ENCODE measurements around the gene RNASEH2C.
"Not testable (repeated sequence)": the region's sequence is repeated elsewhere in the genome, so short reads cannot be mapped to it uniquely, and the experiment has no call there.

Gene RNASEH2C

DNA sequence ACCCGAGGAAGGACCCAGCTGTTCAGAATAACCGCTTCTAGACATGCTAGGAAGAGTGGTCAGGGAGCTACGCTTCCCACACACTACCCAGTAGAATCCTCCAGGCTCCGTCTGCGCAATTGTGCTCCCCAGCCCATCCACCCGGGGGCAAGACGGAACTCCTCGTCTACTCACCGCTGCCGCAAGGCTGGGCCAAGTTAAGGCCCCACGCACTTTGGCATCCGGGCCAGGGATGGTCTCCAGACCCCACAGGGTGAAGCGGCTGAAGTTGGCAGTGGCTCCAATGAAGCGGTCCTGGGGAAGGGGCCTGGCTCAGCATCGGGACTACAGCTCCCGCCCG, 757 bp downstream of the RNASEH2C start:
- no peak for DNase-seq
- in situ Hi-C loops (cut with HindIII; ENCODE audit: low pct_ligation_motif_present, low pct_unique_long_range_greater_than_20kb, low sequenced_read_pairs): no loop called here

DNA sequence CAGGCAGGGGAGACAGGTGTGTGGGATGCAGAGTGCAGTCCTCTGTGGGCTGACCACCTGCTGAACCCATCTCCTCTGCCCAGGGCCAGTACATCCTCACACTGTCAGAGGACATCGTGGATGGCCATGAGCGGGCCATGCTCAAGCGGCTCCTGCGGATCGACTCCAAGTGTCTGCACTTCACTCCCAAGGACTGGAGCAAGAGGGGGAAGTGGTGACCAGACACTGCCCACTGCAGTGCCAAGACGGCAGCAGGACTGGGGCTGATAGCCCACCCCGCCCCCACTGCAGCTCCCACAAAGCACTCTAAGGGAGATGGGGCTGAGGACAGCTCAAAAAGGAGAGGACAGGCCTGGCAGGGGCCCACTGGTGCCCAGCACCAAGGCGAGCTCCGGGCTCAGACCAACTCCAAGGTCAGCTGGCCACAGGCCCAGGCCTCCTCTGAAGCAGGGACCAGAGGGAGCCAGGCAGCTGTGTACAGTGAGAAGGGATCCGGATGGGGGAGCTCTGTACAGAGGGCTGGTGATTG, 1.6 kb downstream of the RNASEH2C start:
- no peak for DNase-seq
- in situ Hi-C loops (cut with HindIII; ENCODE audit: low pct_ligation_motif_present, low pct_unique_long_range_greater_than_20kb, low sequenced_read_pairs): no loop called here

- in situ Hi-C loops (cut with HindIII; ENCODE audit: low pct_ligation_motif_present, low pct_unique_long_range_greater_than_20kb, low sequenced_read_pairs): no loop called here
- DNase-seq: no peak
Observed at GRCh38 chr11:65718531-65718930, 2.1 kb downstream of the RNASEH2C start.

- in situ Hi-C loops (cut with HindIII; ENCODE audit: low pct_ligation_motif_present, low pct_unique_long_range_greater_than_20kb, low sequenced_read_pairs): no loop called here
- no peak for DNase-seq
Observed at GRCh38 chr11:65717906-65718305, 2.7 kb downstream of the RNASEH2C start.

- DNase-seq: no peak
- in situ Hi-C loops (cut with HindIII; ENCODE audit: low pct_ligation_motif_present, low pct_unique_long_range_greater_than_20kb, low sequenced_read_pairs): no loop called here
Observed at GRCh38 chr11:65716774-65717405, 3.7 kb downstream of the RNASEH2C start.

GRCh38 chr11:65716302-65716701, 4.3 kb downstream of the RNASEH2C start:
- in situ Hi-C loops (cut with HindIII; ENCODE audit: low pct_ligation_motif_present, low pct_unique_long_range_greater_than_20kb, low sequenced_read_pairs): no loop called here

DNA sequence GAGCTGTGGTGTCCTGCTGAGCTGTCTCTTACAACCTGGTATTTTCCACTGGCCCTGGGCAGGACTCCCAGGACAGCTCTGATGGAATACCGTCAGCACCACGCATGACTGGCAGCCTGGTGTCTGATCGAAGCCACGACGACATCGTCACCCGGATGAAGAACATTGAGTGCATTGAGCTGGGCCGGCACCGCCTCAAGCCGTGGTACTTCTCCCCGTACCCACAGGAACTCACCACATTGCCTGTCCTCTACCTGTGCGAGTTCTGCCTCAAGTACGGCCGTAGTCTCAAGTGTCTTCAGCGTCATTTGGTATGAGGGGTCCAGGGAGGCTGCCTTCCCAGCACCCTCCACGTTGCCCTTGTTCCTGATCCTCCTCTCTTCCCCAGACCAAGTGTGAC, 6.2 kb downstream of the RNASEH2C start:
- in situ Hi-C loops (cut with HindIII; ENCODE audit: low pct_ligation_motif_present, low pct_unique_long_range_greater_than_20kb, low sequenced_read_pairs): no loop called here
- DNase-seq: no peak

More at GRCh38 chr11:65716302-65716701, 4.3 kb downstream of the RNASEH2C start:
- no peak for DNase-seq

DNA sequence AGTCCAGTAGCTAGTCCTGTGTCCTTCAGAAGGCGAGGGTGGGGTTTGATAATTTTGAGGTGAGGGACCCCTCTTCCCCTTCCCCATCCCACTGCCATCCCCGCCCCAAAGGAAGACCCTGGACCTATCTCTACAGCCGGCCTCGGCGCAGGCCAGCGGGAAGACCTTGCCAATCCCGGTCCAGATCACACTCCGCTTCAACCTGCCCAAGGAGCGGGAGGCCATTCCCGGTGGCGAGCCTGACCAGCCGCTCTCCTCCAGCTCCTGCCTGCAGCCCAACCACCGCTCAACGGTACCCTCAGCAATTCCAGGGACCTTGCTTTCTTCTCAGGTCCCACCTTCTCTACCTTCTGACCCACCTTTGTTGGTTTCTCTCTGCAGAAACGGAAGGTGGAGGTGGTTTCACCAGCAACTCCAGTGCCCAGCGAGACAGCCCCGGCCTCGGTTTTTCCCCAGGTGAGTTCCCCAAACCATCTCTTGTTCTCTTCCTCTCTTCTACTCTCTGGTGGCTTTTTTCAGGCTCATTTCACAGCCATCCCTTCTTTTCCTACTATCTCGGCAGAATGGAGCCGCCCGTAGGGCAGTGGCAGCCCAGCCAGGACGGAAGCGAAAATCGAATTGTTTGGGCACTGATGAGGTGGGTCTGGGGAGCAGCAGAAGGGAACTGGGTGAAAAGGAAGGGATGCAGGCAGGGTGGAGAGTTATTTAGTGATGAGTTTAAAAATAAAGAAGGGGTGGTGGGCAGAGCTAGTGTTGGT, 7.2 kb downstream of the RNASEH2C start:
- no peak for DNase-seq
- in situ Hi-C loops (cut with HindIII; ENCODE audit: low pct_ligation_motif_present, low pct_unique_long_range_greater_than_20kb, low sequenced_read_pairs): no loop called here

- DNase-seq: no peak
- in situ Hi-C loops (cut with HindIII; ENCODE audit: low pct_ligation_motif_present, low pct_unique_long_range_greater_than_20kb, low sequenced_read_pairs): no loop called here
Observed at GRCh38 chr11:65712633-65713076, 7.9 kb downstream of the RNASEH2C start.

- in situ Hi-C loops (cut with HindIII; ENCODE audit: low pct_ligation_motif_present, low pct_unique_long_range_greater_than_20kb, low sequenced_read_pairs): no loop called here
- peak; percentile 96 for DNase-seq
Observed at GRCh38 chr11:65711785-65712632, 8.6 kb downstream of the RNASEH2C start, which contains the start of gene KAT5. TSS of gene KAT5 (plus strand) at chr11:65712252. CDS start at chr11:65712268, 16 bp downstream.

DNA sequence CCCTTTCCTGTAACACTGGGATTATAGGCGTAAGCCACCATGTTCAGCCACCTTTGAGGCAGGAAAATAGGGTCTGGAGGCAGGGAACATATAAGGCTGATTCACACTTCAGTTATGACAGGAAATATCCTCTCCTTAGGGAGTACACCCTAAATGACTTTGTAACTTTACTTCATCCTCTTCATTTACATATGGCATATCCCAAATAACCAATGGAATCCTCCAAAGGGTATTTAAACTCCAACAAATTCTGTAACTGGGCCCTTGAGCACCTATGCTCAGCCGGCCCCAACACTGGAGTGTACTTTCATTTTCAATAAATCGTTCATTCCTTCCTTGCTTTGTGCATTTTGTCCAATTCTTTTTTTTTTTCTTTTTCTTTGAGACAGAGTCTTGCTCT, 10.2 kb downstream of the RNASEH2C start:
- in situ Hi-C loops (cut with HindIII; ENCODE audit: low pct_ligation_motif_present, low pct_unique_long_range_greater_than_20kb, low sequenced_read_pairs): no loop called here

GRCh38 chr11:65709661-65710060, 10.9 kb downstream of the RNASEH2C start:
- no peak for DNase-seq
- in situ Hi-C loops (cut with HindIII; ENCODE audit: low pct_ligation_motif_present, low pct_unique_long_range_greater_than_20kb, low sequenced_read_pairs): no loop called here

More for the DNA sequence above, 10.2 kb downstream of the RNASEH2C start:
- no peak for DNase-seq

DNA sequence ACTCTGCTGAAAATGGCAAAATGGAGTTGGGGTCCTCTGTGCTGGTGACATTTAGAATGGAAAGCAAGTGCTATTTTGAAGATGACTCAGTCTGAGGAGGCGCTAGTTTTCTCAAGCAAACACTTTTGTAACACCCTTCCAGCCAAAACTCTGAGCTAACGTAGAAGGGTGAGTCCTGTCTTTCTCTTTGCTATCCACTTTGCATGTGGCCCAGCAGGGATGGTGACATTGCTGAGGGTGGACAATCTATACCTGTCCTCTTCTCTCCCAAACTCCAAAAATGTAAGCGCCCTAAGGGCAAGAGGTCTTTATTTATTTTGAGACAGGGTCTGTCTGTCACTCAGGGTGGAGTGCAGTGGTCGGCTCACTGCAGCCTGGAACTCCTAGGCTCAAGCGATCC, 12.1 kb downstream of the RNASEH2C start:
- in situ Hi-C loops (cut with HindIII; ENCODE audit: low pct_ligation_motif_present, low pct_unique_long_range_greater_than_20kb, low sequenced_read_pairs): no loop called here
- no peak for DNase-seq

GRCh38 chr11:65707002-65707401, 13.6 kb downstream of the RNASEH2C start:
- DNase-seq; in situ Hi-C loops (cut with HindIII; ENCODE audit: low pct_ligation_motif_present, low pct_unique_long_range_greater_than_20kb, low sequenced_read_pairs): not testable (repeated sequence)

GRCh38 chr11:65706303-65706763, 14.3 kb downstream of the RNASEH2C start:
- in situ Hi-C loops (cut with HindIII; ENCODE audit: low pct_ligation_motif_present, low pct_unique_long_range_greater_than_20kb, low sequenced_read_pairs): not testable (repeated sequence)
- peak; percentile 38 for DNase-seq

- DNase-seq: no peak
- in situ Hi-C loops (cut with HindIII; ENCODE audit: low pct_ligation_motif_present, low pct_unique_long_range_greater_than_20kb, low sequenced_read_pairs): no loop called here
Observed at GRCh38 chr11:65703846-65704245, 16.8 kb downstream of the RNASEH2C start.

DNA sequence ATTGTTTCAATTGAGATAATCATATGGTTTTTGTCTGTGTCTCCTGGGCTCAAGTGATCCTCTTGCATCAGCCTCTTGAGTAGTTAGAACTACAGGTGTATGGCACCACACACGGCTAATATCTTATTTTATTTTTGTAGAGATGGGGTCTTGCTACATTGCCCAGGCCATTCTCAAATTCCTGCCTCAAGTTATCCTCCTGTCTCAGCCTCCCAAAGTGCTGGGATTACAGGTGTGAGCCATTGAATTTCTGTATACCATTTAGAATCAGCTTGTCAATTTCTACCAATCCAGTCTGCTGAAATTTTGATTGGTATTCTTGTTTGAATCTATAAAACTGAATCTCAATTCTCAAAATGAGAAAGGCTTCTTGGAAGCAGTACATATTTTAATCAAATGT, 18.9 kb downstream of the RNASEH2C start:
- in situ Hi-C loops (cut with HindIII; ENCODE audit: low pct_ligation_motif_present, low pct_unique_long_range_greater_than_20kb, low sequenced_read_pairs): no loop called here
- no peak for DNase-seq

DNA sequence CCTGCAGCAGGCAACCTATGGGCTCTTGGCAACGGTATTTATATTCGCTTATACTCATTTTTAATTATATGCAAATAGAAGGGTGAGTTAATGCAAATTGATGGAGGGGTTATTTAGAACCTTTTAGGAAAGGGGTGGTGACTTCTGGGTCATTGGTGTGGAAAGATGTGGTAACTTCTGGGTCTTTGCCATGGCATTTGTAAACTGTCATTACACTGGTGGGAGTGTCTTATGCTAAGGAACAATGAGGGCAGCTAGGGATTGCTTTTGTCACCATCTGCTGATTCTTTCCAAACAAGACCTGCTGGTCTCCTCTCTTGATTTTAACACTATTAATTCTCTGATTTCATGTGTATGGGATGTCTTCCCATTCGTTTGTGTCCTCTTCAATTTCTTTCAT, 20.2 kb downstream of the RNASEH2C start:
- in situ Hi-C loops (cut with HindIII; ENCODE audit: low pct_ligation_motif_present, low pct_unique_long_range_greater_than_20kb, low sequenced_read_pairs): no loop called here
- DNase-seq: no peak

DNA sequence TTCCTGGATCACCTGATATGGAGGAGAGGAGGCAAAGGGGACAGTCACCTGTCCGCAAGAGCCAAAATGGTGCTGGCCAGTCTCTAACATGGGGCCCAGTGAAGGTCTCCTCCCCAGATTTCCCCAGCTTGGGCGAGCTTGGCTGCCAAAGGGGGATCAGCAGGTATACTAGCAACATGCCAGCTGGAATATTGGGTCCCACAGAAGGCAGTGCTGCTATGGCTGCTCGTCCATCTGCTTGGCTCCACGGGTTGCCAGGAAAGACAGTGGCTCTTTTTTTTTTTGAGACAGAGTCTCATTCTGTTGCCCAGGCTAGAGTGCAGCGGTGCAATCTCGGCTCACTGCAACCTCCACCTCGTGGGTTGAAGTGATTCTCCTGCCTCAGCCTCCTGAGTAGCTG, 21.3 kb downstream of the RNASEH2C start:
- in situ Hi-C loops (cut with HindIII; ENCODE audit: low pct_ligation_motif_present, low pct_unique_long_range_greater_than_20kb, low sequenced_read_pairs): no loop called here

More for the DNA sequence above, 21.3 kb downstream of the RNASEH2C start:
- no peak for DNase-seq
